Measurements from ENCODE around the gene NUDT3.
"Not testable (repeated sequence)": the region's sequence is repeated elsewhere in the genome, so short reads cannot be mapped to it uniquely, and the experiment has no call there.

The NUDT3 gene

GRCh38 chr6:34357937-34358336 is 34.5 kb downstream of the NUDT3 start:
- Histone ChIP-seq H3K27ac (no peak overlapping the region), H3K9me3 (no peaks in the 10 kb centered on the region), H3K36me3 (no peaks in the 10 kb centered on the region), H3K4me1 (peaks cover 0 to 52% (median 8%) of the 10 kb centered on the region in 4 donors), H3K4me3 (no peak overlapping the region), H3K27me3 (no peaks in the 10 kb centered on the region)
- TF ChIP-seq CTCF (IDR thresholded peaks at IDR 0.05), result no peak
- intact Hi-C loops (cut with DNase I; ENCODE audit: low total_unique reads), result no loop called here
- no peak for DNase-seq

GRCh38 chr6:34355889-34356288 is 36.6 kb downstream of the NUDT3 start:
- H3K4me3 ChIP-seq, result no peak overlapping the region
- peaks cover 0 to 49% (median 10%) of the 10 kb centered on the region in 4 donors for H3K4me1 ChIP-seq
- no peak overlapping the region for H3K27ac ChIP-seq
- no peak for TF ChIP-seq CTCF (IDR thresholded peaks at IDR 0.05)
- intact Hi-C loops (cut with DNase I; ENCODE audit: low total_unique reads), result no loop called here
- H3K27me3 ChIP-seq, result no peaks in the 10 kb centered on the region
- H3K9me3 ChIP-seq, result no peaks in the 10 kb centered on the region
- DNase-seq, result no peak
- no peaks in the 10 kb centered on the region for H3K36me3 ChIP-seq

GRCh38 chr6:34354230-34354629 is 38.2 kb downstream of the NUDT3 start:
- peaks cover 0 to 47% (median 6%) of the 10 kb centered on the region in 4 donors for H3K4me1 ChIP-seq
- H3K27ac ChIP-seq; H3K4me3 ChIP-seq; H3K36me3 ChIP-seq; intact Hi-C loops (cut with DNase I; ENCODE audit: low total_unique reads); H3K9me3 ChIP-seq; DNase-seq; H3K27me3 ChIP-seq: not testable (repeated sequence)

GRCh38 chr6:34353530-34353929 is 38.9 kb downstream of the NUDT3 start:
- H3K4me3 ChIP-seq; DNase-seq; intact Hi-C loops (cut with DNase I; ENCODE audit: low total_unique reads); H3K27ac ChIP-seq; H3K27me3 ChIP-seq; H3K36me3 ChIP-seq; H3K9me3 ChIP-seq: not testable (repeated sequence)
- peaks cover 0 to 40% (median 5%) of the 10 kb centered on the region in 4 donors for H3K4me1 ChIP-seq

DNA sequence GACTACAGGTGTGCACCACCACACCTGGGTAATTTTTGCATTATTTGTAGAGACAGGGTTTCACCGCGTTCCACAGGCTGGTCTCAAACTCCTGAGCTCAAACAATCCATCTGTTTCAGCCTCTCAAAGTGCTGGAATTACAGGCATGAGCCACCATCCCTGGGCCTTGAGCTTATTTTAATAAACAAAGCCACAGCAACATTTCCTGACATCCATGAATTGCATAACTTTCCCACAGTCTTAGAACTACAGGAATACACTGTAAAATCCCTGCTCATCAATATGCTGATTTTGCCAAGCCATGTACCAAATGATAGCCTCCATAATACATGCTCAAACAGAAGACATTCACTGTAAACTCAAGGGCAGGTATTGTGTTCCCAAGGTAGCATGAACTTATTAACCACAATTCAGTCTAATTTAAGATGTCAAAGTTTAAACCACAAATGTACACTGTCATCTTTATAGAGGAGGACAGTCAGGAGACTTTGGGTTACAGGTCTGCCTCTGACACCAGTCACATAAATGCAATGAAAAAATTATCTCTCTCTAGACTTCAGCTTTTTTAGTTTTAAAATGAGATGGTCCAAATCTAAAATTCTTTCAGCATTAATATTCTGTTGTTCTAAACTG is 40.0 kb downstream of the NUDT3 start:
- Histone ChIP-seq H3K36me3 (no peaks in the 10 kb centered on the region), H3K9me3 (no peaks in the 10 kb centered on the region), H3K27me3 (no peaks in the 10 kb centered on the region), H3K27ac (no peak overlapping the region), H3K4me1 (peaks cover 0 to 31% (median 5%) of the 10 kb centered on the region in 4 donors), H3K4me3 (no peak overlapping the region)
- DNase-seq, result no peak
- no peak for TF ChIP-seq CTCF (IDR thresholded peaks at IDR 0.05)
- intact Hi-C loops (cut with DNase I; ENCODE audit: low total_unique reads), result no loop called here

- Histone ChIP-seq H3K36me3 (no peaks in the 10 kb centered on the region), H3K27ac (no peak overlapping the region), H3K4me3 (no peak overlapping the region), H3K27me3 (no peaks in the 10 kb centered on the region), H3K4me1 (peaks cover 0 to 29% (median 5%) of the 10 kb centered on the region in 4 donors), H3K9me3 (no peaks in the 10 kb centered on the region)
- intact Hi-C loops (cut with DNase I; ENCODE audit: low total_unique reads), result no loop called here
- no peak for TF ChIP-seq CTCF (IDR thresholded peaks at IDR 0.05)
- DNase-seq, result no peak
Observed at GRCh38 chr6:34350934-34351217, 41.6 kb downstream of the NUDT3 start.
